ENCODE results near the gene SRGAP1. TPM values are rescaled to one million over a fixed set of nuclear protein-coding genes. Genes with fewer than 3 reads are reported as not detected.

Gene SRGAP1
- polyA plus RNA-seq, 1 experiment, result 24.9 TPM

DNA sequence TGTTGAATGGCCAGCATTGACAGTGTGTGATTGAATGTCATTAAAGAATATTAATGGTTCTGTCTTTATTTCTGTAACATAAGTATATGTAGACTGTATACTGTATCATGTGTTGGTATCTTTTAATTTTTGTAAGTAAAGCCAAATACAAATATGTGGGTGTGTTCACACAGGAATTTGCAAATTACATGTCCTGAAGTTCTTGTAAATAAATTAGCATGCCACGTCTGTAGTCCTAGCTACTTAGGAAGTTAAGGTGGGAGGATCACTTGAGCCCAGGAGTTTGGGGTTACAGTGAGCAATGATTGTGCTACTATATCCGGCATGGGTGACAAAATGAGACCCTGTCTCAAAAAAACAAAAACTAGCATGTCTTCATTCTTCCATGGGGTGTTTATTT, 278.5 kb downstream of the SRGAP1 start:
- H3K27ac ChIP-seq (ENCODE audit: low read depth, low read length), result no peak overlapping the region
- CTCF ChIA-PET, result no interaction called here
- POLR2A ChIA-PET, result no interaction called here
- no peaks in the 10 kb centered on the region for H3K27me3 ChIP-seq (ENCODE audit: control insufficient read depth, insufficient read depth, low read length)
- DNase-seq (ENCODE audit: low read depth, low spot score), result no peak
- H3K9me3 ChIP-seq (ENCODE audit: control insufficient read depth, insufficient read depth, low read length), result no peaks in the 10 kb centered on the region
- no peak overlapping the region for H3K4me3 ChIP-seq (ENCODE audit: low read depth, low read length)
- TF ChIP-seq, protein P1, sequence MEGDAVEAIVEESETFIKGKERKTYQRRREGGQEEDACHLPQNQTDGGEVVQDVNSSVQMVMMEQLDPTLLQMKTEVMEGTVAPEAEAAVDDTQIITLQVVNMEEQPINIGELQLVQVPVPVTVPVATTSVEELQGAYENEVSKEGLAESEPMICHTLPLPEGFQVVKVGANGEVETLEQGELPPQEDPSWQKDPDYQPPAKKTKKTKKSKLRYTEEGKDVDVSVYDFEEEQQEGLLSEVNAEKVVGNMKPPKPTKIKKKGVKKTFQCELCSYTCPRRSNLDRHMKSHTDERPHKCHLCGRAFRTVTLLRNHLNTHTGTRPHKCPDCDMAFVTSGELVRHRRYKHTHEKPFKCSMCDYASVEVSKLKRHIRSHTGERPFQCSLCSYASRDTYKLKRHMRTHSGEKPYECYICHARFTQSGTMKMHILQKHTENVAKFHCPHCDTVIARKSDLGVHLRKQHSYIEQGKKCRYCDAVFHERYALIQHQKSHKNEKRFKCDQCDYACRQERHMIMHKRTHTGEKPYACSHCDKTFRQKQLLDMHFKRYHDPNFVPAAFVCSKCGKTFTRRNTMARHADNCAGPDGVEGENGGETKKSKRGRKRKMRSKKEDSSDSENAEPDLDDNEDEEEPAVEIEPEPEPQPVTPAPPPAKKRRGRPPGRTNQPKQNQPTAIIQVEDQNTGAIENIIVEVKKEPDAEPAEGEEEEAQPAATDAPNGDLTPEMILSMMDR (IDR thresholded peaks at IDR 0.05; ENCODE audit: low read depth, low read length), result no peak

DNA sequence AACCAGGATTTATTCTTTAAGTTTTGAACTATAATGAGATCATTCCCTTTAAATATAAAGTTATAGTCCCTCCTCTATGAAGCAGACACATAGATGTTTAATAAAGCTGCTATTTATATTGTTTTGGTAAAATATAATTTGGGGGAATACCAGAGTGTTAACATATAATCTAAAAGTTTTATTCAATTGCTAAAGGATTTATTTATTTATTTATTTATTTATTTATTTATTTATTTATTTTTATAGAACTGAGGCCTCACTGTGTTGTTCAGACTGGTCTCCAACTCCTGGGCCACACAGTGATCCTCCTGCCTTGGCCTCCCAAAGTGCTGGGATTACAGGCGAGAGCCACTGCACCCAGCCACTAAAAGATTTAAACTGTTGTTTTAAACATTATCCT, 278.9 kb downstream of the SRGAP1 start:
- no peaks in the 10 kb centered on the region for H3K9me3 ChIP-seq (ENCODE audit: control insufficient read depth, insufficient read depth, low read length)
- ChIA-PET POLR2A (no interaction called here), CTCF (no interaction called here)
- no peak overlapping the region for H3K4me3 ChIP-seq (ENCODE audit: low read depth, low read length)
- no peak for DNase-seq (ENCODE audit: low read depth, low spot score)
- TF ChIP-seq, protein P1 (IDR thresholded peaks at IDR 0.05; ENCODE audit: low read depth, low read length), result no peak
- H3K27me3 ChIP-seq (ENCODE audit: control insufficient read depth, insufficient read depth, low read length), result no peaks in the 10 kb centered on the region
- H3K27ac ChIP-seq (ENCODE audit: low read depth, low read length), result no peak overlapping the region

DNA sequence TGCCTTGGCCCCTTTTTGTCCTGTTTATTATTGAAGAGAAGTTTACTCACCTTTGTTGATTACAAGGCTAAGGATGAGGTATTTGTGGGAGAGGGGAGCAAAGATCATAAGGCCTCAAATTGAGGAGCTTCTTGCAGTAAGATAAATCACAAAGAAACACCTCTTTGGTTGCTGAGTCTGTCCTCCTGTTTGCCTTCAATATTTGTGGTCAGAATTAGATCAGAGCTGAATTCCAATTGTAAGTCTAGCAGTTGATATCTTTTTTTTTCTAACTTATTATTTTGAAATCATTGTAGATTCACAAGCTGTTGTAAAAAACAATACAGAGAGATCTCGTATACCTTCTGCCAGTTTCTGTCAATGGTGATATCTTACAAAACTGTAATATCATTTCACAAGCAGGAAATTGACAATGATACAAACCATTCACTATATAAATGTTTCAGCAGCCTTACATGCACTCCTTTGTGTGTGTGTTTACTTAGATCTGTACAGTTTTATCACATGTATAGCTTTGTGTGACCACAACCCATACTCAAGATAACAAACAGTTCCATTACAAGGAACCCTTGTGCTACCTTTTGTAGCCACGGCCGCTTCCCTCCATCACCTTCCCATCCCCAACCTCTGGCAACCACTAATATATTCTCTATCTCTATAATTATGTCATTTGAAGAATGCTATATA, 280.2 kb downstream of the SRGAP1 start:
- DNase-seq (ENCODE audit: low read depth, low spot score), result no peak
- H3K27ac ChIP-seq (ENCODE audit: low read depth, low read length), result no peak overlapping the region
- H3K9me3 ChIP-seq (ENCODE audit: control insufficient read depth, insufficient read depth, low read length), result no peaks in the 10 kb centered on the region
- H3K4me3 ChIP-seq (ENCODE audit: low read depth, low read length), result no peak overlapping the region
- ChIA-PET POLR2A (interaction anchor here (0.6 to 1.2 kb wide), 2 partner anchors 270 to 280 kb away, joined by 4 to 5 read pairs; partner anchors contain the start of gene SRGAP1), CTCF (interaction anchor here (0.9 kb wide), 1 partner anchor 281 kb away, joined by 3 read pairs; no protein-coding TSS in a partner anchor)
- TF ChIP-seq, protein P1 (IDR thresholded peaks at IDR 0.05; ENCODE audit: low read depth, low read length), result no peak
- H3K27me3 ChIP-seq (ENCODE audit: control insufficient read depth, insufficient read depth, low read length), result no peaks in the 10 kb centered on the region

DNA sequence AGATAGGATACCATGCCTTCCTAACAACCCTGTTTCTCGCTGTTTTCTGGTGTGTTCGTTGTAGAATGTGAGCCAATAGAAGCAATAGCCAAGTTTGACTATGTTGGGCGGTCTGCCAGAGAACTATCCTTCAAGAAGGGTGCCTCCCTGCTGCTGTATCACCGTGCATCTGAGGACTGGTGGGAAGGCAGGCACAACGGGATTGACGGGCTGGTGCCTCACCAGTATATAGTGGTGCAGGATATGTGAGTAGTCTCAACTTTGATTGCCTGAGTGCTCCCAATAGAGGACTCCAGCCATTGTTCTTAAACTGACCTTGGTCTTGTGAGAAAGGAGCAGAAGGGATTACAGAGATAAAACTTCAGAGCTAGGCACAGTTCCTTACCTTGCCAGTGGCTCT, 281.4 kb downstream of the SRGAP1 start:
- no peak overlapping the region for H3K27ac ChIP-seq (ENCODE audit: low read depth, low read length)
- no peak overlapping the region for H3K4me3 ChIP-seq (ENCODE audit: low read depth, low read length)
- ChIA-PET CTCF (interaction anchor here (0.9 kb wide), 1 partner anchor 92 kb away, joined by 3 read pairs; no protein-coding TSS in a partner anchor), POLR2A (no interaction called here)
- DNase-seq (ENCODE audit: low read depth, low spot score), result no peak
- no peaks in the 10 kb centered on the region for H3K9me3 ChIP-seq (ENCODE audit: control insufficient read depth, insufficient read depth, low read length)
- H3K27me3 ChIP-seq (ENCODE audit: control insufficient read depth, insufficient read depth, low read length), result no peaks in the 10 kb centered on the region
- TF ChIP-seq, protein P1 (IDR thresholded peaks at IDR 0.05; ENCODE audit: low read depth, low read length), result no peak

DNA sequence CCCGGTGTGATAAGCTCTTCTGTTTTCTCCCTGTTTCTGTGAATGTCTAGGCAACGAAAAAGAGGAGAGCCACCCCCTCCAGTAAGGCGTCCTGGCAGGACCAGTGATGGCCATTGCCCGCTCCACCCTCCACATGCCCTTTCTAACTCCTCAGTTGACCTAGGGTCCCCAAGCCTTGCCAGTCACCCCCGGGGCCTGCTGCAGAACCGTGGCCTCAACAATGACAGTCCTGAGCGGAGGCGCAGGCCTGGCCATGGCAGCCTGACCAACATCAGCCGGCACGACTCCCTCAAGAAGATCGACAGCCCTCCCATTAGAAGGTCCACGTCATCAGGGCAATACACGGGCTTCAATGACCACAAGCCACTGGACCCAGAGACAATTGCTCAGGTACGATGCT, 283.3 kb downstream of the SRGAP1 start:
- DNase-seq (ENCODE audit: low read depth, low spot score), result no peak
- H3K27ac ChIP-seq (ENCODE audit: low read depth, low read length), result no peak overlapping the region
- POLR2A ChIA-PET, result no interaction called here
- H3K9me3 ChIP-seq (ENCODE audit: control insufficient read depth, insufficient read depth, low read length), result no peaks in the 10 kb centered on the region; the same call in 1 of the 2 replicates
- H3K4me3 ChIP-seq (ENCODE audit: low read depth, low read length), result no peak overlapping the region
- H3K27me3 ChIP-seq (ENCODE audit: control insufficient read depth, insufficient read depth, low read length), result no peaks in the 10 kb centered on the region
- TF ChIP-seq, protein P1 (IDR thresholded peaks at IDR 0.05; ENCODE audit: low read depth, low read length), result no peak
- CTCF ChIA-PET, result no interaction called here

Data from AG04450 (cell line).